Measurements from ENCODE around the gene CLK3.
"Not testable (repeated sequence)": the region's sequence is repeated elsewhere in the genome, so short reads cannot be mapped to it uniquely, and the experiment has no call there.

Gene CLK3

DNA sequence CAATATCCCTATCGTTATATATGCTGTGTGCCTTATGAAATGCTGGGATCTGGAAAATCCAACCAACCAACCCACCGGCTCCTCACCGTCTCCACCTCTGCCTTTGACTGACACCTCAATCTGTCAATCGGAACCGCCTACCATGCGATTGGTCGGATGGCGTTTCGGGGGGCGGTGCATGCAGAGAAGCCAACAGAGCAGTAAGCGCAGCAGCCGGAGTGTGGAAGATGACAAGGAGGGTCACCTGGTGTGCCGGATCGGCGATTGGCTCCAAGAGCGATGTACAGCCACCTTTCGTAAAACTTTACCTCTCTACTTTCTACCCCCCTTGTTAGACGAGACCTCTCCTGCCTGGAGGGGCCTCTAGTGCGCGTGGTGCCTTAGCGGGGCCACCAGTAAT is 6.3 kb downstream of the CLK3 start:
- DNase-seq: no peak

DNA sequence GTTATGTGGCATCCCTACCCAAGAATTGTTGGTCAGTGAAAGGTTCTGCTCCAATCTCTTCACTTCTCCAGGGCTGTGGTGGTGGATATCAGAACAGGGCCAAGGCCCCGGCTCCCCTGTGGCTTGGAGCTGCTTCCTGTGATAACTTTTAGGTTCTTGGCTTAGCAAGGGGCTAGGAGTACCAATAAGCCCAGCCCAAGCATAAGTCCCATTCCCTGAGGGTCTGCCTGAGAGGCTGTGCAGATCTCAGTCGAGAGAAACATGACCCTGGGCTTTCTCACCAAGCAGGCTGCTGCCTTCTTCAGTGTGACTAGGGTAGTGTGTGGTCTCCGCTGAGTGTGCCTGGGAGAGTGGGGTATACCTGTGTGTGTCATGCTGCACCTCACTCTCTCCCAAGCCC is 7.1 kb downstream of the CLK3 start:
- DNase-seq: no peak

DNA sequence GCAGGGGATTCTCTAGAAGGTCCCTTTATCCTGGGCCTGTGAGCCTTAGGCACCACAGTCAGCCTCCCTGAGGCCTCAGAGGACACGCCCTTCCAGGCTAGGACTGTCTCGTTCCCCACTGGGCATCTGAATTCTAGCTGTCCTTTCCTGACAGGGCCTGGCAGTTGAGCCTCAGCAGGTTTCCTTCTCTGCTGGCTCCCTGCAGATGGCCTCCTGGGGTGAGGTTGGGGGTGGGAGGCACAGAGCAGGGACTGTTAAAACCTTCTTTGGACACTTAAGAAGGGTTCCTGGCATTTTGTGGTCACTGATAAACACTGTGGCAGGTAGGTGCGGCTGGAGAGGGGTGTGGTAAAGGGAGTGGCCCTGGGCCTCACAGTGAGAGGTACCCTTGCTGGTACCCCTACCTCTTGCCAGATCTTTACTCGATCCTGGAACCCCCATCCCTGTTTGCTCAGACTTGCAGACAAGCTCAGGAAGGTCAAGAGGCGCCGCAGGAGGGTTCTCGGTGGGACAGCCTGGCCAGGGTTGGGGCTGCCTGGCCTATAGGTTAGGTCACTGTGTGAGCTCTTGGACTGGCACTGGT is 8.5 kb downstream of the CLK3 start:
- no peak for DNase-seq

DNA sequence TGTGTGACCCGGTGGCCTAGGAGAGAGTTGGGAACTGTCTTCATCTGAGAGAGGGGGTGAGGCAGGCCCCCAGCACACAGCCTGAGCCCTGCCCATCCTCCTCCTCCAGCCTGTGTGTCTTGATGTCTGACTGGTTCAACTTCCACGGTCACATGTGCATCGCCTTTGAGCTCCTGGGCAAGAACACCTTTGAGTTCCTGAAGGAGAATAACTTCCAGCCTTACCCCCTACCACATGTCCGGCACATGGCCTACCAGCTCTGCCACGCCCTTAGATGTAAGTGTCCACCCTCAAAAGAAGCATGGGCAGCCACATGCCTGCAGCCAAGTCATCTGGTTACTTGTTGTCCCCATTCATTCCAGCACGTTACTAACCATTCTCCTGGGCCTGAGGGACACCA is 10.1 kb downstream of the CLK3 start:
- DNase-seq: no peak

DNA sequence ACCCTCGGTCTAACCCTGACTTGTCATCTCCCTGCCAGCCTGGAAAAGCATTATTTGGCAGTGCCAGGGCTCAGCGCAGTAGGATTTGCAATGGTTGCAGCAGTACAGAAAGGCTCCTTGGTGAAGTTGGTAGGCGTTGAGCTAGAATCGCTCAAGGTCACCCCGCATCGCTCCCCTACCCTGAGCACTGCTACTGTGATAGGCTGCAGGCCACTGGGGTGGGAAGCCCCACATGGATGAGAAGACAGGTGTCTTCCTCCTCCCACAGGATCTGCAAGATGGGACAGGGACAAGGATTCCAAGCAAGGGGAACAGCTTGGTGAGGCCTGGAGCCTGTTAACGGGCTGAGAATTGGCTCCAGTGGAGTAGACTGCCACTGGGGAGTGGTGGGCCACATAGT is 10.7 kb downstream of the CLK3 start:
- no peak for DNase-seq

DNA sequence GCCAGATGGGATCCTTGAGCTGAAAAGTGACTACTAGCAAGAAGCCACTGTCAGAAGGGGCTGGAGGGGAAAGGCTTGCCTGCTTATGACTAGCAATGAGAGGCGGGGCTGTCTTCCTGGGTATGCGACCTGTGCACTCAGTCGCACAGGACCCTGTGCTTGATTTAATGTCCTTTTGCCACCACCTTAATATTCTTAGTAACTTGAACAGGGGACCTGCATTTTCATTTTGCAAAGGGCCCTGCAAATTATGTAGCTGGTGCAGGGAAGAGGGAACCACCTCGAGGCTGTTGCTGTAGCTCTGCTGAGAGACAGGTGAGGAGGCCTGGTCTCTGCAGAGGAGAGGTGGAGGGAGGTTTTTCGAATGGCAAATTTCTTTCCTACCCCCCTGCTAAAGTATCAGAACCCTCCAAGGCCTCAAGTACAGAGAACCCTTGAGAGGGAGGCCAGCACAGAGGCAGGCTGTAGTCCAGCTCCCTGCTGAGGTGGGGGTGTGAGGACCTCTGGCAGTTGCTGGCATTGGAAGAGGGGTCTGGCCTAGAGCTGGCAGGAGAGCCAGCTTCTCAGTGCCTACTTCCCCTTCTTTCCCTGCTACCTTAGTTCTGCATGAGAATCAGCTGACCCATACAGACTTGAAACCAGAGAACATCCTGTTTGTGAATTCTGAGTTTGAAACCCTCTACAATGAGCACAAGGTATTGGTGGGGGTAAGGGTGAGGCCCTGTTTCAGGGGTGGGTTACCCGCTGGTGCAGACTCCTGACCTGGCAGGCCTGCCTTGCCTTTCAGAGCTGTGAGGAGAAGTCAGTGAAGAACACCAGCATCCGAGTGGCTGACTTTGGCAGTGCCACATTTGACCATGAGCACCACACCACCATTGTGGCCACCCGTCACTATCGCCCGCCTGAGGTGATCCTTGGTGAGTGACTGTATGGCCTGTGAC is 11.4 kb downstream of the CLK3 start:
- DNase-seq: no peak

DNA sequence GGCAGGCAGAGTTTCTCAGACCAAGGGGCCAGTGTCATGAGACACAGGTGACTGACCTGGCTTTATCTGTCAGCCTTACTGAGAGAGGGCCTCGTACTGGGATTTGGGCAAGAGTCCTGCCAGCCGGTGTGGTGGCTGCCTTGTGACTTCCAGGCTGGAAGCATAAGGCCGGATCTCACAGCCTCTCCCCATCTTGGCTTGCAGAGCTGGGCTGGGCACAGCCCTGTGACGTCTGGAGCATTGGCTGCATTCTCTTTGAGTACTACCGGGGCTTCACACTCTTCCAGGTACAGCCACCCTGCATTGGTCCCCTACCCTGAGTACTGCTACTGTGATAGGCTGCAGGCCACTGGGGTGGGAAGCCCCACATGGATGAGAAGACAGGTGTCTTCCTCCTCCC is 12.1 kb downstream of the CLK3 start:
- no peak for DNase-seq

DNA sequence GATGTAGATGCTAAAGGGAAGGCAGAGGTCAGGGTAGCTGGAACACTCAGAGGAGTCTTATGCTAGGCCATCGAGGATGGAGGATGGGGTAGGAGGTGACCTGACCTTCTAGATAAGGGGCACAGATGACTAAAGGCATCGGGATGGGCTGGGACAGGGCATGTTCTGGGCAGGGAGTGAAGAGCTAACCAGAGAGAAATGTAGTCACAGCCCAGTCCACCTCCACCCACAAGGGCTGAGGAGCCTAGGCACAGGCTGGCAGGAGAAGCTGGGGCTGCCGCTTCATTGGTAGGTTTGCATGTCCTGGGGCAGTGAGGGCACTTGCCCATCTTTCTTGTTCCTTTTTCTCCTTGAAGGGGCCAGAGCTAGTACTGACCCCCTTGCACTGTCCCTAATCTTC is 12.6 kb downstream of the CLK3 start:
- DNase-seq: no peak

DNA sequence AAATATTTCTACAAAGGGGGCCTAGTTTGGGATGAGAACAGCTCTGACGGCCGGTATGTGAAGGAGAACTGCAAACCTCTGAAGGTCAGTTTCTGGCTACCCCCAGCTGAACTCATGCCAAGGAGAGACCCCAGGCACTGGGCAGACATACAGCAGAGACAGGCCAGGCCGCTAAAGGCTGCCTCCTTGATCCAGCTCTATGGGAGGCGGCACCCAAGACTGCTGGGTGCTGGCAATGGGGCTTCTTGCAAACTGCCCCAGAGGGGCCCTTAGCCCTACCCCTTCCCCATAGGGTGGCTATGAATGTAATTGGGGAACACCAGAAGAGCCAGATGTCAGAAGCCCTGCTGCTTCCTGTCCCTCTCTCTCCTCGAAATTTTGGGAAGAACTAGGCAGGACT is 13.3 kb downstream of the CLK3 start:
- DNase-seq: no peak

DNA sequence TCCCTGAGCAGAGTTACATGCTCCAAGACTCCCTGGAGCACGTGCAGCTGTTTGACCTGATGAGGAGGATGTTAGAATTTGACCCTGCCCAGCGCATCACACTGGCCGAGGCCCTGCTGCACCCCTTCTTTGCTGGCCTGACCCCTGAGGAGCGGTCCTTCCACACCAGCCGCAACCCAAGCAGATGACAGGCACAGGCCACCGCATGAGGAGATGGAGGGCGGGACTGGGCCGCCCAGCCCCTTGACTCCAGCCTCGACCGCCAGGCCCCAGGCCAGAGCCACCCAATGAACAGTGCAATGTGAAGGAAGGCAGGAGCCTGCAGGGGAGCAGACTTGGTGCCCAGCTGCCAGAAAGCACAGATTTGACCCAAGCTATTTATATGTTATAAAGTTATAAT is 14.1 kb downstream of the CLK3 start:
- not testable (repeated sequence) for DNase-seq

DNA sequence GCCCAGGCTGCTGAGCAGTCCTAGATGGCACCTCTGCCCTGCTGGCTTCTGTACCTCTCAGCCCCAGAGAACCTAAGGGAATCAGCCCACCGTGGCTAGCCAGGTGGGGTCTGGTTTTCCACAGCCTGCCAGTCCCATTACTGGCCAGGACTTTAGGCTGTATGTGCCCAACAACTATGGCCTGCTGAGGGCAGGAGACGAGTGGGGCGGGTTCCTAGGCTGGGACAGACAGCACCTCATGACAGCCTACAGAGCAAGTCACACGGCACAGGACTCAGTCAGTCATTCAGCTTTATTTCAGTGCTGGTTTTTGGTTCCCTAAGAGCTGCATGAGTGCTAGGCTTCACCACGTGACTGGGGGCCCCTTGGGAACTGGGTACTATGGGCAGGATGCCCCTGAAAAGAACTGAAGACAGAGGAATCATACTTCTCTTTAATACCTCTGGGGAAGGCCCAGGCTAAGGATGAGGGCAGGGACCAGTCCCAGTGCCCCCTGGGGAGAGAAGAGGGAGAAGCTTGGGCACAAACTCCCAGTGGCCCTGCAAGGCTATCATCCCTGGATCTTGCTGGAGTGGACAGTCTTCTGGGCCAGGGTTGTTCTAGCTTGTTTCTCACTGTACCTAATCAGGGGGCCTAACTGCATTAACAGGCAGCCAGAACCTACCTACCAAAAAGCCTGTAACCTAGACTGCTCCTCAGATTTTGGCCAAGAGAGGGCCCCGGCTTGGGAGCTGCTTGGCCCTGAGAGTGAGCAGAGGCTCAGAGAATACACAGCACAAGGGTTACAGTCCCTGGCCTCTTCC is 14.8 kb downstream of the CLK3 start:
- no peak for DNase-seq

DNA sequence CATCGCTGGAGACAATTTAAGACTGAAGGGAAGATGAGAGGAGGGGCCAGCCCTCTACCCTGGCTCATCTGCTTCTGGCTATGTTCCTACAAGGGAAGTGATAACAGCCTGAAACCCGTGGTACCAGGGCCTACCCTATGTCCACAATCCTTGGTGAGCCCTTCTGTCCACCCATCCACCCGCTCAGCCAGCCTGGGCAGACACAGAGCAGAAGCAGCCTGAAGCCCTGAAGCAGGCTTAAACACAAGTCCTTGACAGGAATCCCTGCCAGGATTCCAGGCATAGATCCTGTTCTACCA is 15.4 kb downstream of the CLK3 start:
- DNase-seq: no peak

DNA sequence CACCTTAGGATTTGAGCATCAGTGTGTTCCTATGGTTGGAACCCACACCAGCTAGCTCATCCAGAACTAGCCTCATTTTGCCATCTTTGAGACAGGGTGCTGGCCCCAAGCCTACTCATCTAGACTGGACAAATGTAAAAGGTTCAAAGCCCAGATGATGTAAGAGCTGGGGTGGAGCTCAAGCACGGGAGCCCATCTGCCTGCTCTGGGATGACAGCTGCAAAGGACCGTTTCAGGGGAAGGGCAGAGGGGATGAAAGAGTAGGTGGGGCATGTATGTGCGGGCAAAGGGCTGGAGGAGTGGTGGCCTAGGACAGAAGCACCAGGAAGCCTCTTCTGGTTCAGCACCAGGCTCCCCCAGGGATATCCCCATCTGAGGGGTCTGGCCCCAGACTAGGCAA is 15.8 kb downstream of the CLK3 start:
- DNase-seq: no peak

DNA sequence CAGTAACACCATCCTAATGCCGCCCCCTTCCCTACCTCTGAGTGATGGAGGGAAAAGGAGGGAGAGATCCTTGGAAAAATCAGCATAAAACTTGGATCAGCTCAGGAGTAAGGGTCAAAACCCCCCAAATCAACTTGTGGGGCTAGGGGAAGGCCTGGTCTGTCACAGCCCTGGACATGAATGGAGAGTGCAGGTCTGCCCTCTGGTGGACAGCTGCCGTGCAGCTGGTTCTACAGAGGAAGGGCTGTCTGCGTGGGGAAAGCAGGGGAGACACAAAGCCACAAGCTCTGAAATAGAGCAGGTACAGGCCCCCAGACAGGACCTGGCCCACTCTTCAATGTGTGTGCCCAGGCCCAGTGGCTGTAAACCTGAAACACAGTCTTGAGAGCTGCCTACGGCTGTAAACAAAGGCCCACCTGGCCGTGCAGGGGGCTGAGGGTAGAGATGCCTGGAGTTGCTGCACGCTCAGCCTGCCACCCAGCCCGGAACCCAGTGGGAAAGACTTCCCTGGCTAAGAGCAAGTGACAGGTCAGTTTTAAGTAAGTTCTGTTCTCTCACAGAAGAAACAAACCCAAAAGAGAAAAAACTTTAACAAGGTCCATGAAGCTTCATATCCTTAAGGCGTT is 16.4 kb downstream of the CLK3 start:
- DNase-seq: peak; percentile 60

DNA sequence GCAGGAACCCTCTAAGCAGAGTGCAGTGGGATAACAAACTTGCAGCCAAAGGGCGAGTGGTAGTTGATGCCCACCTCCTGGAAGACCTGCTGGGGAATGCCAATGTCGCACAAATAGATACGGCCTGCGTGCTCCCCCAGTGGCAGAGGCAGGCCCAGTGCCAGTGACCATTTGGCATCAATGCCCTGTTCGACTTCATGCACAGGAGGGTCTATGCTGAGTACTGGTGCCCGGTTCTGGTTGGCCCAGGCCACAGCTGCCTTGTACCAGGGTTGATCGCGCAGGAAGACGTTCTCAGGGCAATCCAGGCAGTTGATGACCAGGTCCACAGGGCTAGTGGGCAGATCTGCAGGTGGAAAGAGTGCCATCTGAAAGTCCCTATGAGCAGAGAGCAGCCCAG is 17.0 kb downstream of the CLK3 start:
- DNase-seq: no peak

DNA sequence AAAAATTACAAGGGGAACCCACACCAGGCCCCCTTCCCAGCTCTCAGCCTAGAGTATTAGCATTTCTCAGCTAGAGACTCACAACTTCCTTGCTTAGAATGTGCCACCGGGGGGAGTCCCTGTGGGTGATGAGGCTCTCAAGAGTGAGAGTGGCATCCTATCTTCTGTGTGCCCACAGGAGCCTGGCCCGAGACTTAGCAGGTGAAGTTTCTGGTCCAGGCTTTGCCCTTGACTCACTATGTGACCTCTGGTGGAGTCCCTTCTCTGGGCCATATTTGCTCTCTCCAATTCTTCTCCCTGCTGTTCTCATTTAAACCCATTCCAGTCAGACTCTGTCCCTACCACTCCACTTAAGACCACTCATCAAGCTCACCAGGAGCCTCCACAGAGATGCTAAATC is 18.1 kb downstream of the CLK3 start:
- DNase-seq: no peak

DNA sequence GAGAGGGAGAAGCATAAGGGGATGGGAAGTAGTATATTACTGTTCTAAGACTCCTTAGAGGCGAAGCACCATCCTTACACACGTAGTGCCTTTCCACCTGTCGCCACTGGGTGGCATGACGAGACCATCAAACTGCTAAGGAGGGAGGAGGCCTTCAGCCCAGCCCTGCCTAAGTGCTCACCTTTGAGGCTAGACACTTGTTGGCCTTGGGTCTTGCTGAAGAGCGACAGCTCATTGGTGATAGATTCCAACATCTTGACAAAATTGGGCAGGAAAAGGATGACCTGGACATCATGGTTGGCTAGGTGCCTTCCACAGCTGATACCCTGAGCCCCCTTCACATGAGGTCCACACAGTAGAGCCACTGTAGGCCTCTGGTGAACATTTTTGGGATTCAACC is 19.6 kb downstream of the CLK3 start:
- peak; percentile 74 for DNase-seq

DNA sequence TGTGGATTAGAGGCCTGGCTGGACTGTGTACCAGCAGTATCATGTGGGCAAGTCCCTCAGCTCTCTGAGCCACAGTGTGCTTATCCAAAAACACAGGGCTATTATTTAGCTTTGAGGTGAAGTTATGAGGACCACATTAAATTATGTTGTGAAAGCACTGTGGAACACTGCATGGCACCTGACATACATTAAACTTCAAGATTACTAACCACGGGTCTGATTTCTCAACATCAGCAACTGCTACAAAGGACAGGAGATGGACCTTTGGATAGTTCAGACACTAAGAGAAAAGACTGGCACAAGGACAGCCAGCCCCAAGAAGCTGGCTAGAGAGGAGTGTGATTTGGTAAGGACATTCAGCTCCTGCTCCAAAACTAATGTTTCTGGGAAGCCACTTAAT is 21.3 kb downstream of the CLK3 start:
- no peak for DNase-seq

DNA sequence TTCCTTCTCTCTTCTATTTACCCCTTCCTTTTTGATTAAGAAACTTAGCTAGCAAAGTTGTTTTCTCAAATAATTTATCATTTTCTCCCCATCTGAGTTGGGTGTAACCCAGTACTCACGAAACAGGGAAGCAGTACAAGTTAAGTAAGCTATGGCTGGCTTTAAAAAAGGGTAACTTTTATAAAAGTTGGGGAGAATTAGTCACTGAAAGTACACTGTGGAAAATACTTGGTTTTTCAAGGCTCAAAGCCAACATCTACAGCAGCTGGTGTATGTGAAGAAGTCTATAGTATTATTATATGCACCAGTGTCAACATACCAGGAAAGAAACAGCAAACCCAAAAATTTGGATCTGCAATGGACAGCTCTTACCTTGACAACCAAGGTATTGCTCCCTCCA is 25.5 kb downstream of the CLK3 start:
- no peak for DNase-seq

DNA sequence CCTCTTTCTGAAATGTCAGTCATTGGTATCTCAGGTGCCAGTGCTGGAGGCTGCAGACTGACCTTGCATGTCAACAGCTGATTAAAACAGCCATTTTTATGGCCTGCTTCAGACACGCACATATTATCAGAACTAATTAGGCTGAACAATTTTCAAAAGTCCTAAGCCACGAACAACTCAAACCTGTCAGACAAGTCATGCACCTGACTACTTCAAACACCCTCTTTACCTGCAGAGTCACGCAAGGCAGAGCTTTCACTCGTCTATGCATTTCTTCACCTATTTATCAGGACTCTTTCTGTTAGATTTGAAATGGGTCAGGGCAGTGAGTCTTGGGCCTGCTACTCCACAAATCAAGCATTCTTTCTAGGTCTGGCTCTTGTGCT is 26.7 kb downstream of the CLK3 start:
- DNase-seq: no peak

DNA sequence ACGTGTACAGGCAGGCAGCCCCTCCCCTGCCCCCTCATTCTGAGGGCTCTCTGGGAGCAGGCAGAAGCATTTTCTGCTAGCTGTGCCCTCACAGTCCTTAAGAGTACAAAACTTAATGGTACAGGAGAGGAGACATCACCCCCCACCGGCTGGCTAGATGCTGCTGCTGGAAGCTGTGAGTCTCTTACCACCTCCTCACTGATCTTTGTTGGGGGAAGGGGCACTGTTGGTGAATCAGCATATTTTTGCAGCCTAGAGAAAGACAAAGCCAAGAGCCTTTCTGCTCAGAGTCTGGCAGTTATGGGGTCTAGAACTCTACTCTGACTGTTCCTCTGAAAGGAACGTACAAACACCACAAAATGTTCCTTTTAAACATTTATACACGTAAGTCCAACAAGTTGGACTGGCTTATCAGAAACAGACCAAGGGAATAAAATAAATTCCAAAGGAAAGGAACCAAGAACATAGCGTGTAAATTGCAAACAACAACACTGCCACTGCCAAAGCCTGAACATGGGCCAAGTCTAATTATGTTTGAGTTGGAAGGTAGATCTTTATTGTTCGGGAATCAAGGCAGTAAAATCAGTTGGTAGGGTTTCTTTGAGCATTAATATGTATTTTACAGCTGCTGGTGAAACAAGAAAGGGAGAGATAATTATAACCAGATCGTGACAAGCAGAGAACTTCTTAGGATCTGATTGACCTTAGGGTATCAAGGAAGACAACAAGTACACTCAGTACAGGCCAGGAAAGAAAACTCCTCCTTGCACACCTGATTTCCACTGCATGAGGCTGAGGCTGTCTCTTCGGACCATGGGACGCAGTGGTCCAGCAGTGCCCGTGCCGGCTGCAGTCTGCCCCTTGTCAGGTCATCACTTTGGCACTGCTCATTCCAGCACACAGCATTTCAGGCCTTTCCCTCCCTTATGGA is 27.4 kb downstream of the CLK3 start:
- no peak for DNase-seq

DNA sequence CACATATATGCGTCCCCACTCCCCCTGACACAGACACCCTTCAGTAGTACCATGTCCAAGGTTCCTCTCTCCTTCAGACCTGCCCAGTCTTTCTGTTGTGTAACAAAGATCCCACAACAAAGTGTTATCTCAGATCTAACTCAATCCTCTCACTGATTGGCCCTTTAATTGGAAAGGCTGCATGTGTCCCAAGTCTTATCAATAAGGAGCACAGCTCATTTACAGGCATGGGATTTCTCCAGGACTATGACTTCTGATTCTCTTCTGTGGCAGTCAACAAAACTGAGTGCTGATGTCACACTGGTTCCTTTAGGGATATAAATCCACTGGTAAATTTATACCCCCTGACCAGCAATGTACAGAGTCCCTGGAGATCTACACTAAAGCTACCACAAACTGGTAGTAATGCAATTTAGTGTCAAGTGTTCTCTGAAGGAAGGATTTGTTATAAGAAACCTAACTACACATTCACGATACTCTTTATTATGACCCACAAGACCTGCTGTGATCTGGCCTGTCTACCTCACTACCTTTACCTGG is 28.1 kb downstream of the CLK3 start:
- DNase-seq: no peak
